Ovary (tissue), 9 donors: ENCODE measurements around the gene ARHGAP23. TPM values are rescaled to one million over a fixed set of nuclear protein-coding genes. Genes with fewer than 3 reads are reported as not detected.

Experiments used
- DNase-seq, 5 donors: peaks; one replicate each; pipeline ENCODE4 v3.0.0-alpha.2; 2019 to 2020
- H3K27ac ChIP-seq, 2 donors: fragments of 200-600 bp; one replicate each; pipeline versions ENCODE4 v1.5.1 to v1.8.0; 2019 to 2022
- H3K27me3 ChIP-seq: fragments of 200-600 bp; one replicate; pipeline ENCODE4 v1.8.0; 2022
- H3K36me3 ChIP-seq: fragments of 200-600 bp; sonication (generic); one replicate; pipeline ENCODE4 v1.5.1; 2019
- H3K4me1 ChIP-seq: one replicate; pipeline ENCODE4 v1.8.1; 2013; ENCODE audit warnings: mild to moderate bottlenecking, moderate library complexity; ENCODE audit not compliant: insufficient read depth
- H3K4me3 ChIP-seq: fragments of 200-600 bp; sonication (generic); one replicate; pipeline ENCODE4 v1.5.1; 2017
- H3K9me3 ChIP-seq, 2 donors: fragments of 200-600 bp in 1 of 2; sonication (generic) in 1 of 2; one replicate each; pipeline versions ENCODE4 v1.5.1 to v1.8.1; 2013 to 2019; ENCODE audit warnings: mild to moderate bottlenecking in 1 of 2, moderate library complexity in 1 of 2
- CTCF ChIP-seq, 3 donors: fragments of 450-650 bp in 2 of 3; fragments of 200-600 bp in 1 of 3; IDR thresholded peaks; one replicate each; pipeline versions ENCODE4 v1.5.1 to v1.8.0; 2016 to 2022; ENCODE audit warnings: antibody characterized with exemption in 3 of 3, mild to moderate bottlenecking in 1 of 3
- EP300 ChIP-seq: sonication (generic); formaldehyde crosslinking; IDR thresholded peaks from one replicate; pipeline ENCODE4 v1.6.1; 2017; ENCODE audit warnings: antibody characterized with exemption
- POLR2A ChIP-seq: fragments of 450-650 bp; IDR thresholded peaks from one replicate; pipeline ENCODE4 v1.6.1; 2017; ENCODE audit warnings: antibody characterized with exemption, mild to moderate bottlenecking, moderate library complexity
- WGBS, 3 donors: extraction: QIAGEN DNeasy Blood & Tissue Kit in 1 of 3; methylation state at CpG; one replicate each; pipeline versions ENCODE4 v1.1.5 to v1.1.7; 2013 to 2017; 5-methylcytosine and 5-hydroxymethylcytosine counted together
- intact Hi-C, 4 donors: fragments of 100-400 bp; cut with DNase I; formaldehyde crosslinking; loops; one replicate each; pipeline versions ENCODE4 v1.11.0 to v1.15.1; 2022 to 2023
- polyA plus RNA-seq, 2 donors: library from polyadenylated mRNA; stranded (reverse); fragments of 200-250 nt in 1 of 2; fragments of 350-450 nt in 1 of 2; fragmentation: Illumina TruSeq in 1 of 2; extraction: RNeasy Lipid Tissue Mini Kit (QIAGEN cat#74804) in 1 of 2; gene quantifications; one replicate each; pipeline ENCODE4 v1.2.3, GENCODE V29; 2013 to 2014
- total RNA-seq, 7 donors: library from RNA; depleted of rRNA in 2 of 7; stranded (reverse); fragments of >200 nt in 2 of 7; fragmentation: NEBNext Ultra II Directional in 3 of 7; extraction: Animal tissue kit (Norgen Biotek cat#: 25700) in 3 of 7; gene quantifications; one replicate each; pipeline versions ENCODE4 v1.1.0 to v1.2.4, GENCODE V29; 2016 to 2023
- donor health status: DM: no; HTN: no; CAD: no; lungs with moderate emphysema.
- donor health status: DM: no; HTN: no; CAD: no.
- donor health status: Bipolar disorder and iron deficiency.
- donor health status: DM: yes; HTN: yes; CAD: no.
- donor health status: DM: no; HTN: no; CAD: no.
- donor health status: DM: yes; HTN: yes; CAD: no.

The ARHGAP23 gene
- total and polyA plus RNA-seq, 9 donors, result 13.7 to 76.4 (median 45.3) TPM

- H3K27ac ChIP-seq, result no peak overlapping the region
Observed at GRCh38 chr17:38416840-38417209, 11.4 kb upstream of the ARHGAP23 start.

DNA sequence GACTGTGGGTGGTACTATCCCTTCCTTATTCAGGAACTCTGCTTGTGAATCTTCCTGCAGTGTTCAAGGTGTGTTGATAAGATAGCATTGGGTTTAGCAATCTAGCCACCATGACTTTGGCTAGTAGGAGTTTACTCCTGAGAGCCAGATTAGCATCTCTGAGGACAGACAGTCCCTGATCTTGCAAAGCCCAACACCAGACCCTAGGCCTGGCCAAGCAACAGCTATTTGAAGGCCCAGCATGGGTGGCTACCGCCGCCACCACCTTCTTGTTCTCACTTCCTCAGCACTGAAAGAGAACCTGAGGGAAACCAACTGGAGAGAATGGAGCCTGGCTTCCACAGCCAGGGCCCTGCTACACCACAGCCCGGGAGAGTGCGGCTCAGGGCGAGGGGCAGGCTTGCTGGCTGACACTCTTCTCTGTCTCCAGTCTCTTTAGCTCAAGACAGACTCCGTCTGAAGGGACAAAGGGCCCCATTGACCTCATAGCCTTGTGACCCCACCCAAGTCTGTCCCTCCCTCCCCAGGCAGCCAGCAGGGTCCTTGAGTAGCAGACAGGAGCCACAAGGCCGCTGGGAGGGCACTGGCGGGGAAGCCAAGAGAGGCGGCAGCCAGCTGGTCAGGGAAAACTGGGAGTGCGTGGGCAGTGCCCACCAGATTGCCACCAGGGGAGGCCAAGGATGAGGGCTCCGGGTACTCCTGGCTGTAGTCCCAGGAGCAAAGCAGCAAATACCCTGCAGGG is 10.9 kb upstream of the ARHGAP23 start:
- Histone ChIP-seq H3K9me3 (no peaks in the 10 kb centered on the region), H3K27ac (no peak overlapping the region), H3K27me3 (no peaks in the 10 kb centered on the region), H3K4me3 (no peak overlapping the region), H3K36me3 (no peaks in the 10 kb centered on the region), H3K4me1 (peaks cover 8% of the 10 kb centered on the region)
- intact Hi-C loops, result loop anchor here in 3 of 4 donors (2.0 to 10.0 kb wide), 3 partner anchors 63 to 70 kb away; partner anchors contain the start of gene SOCS7 (in 1 of the 3)
- TF ChIP-seq CTCF (IDR thresholded peaks at IDR 0.05) (no peak), POLR2A (no peak), EP300 (no peak)
- DNase-seq, result no peak
- WGBS, 3 donors, result 50 to 69% (median 59%) methylated on average over 11 of the region's 11 CpGs

More at GRCh38 chr17:38416840-38417209, 11.4 kb upstream of the ARHGAP23 start:
- TF ChIP-seq POLR2A, result no peak
- TF ChIP-seq EP300, result no peak
- TF ChIP-seq CTCF (IDR thresholded peaks at IDR 0.05), result no peak
- no peaks in the 10 kb centered on the region for H3K9me3 ChIP-seq
- peaks cover 8% of the 10 kb centered on the region for H3K4me1 ChIP-seq
- H3K27me3 ChIP-seq, result no peaks in the 10 kb centered on the region
- no peak for DNase-seq
- H3K4me3 ChIP-seq, result no peak overlapping the region
- intact Hi-C loops, result loop anchor here in 3 of 4 donors (2.0 to 10.0 kb wide), 3 partner anchors 62 to 70 kb away; partner anchors contain the start of gene SOCS7 (in 1 of the 3)
- 42 to 62% (median 56%) methylated on average over 1 of the region's 1 CpG for WGBS, 3 donors
- H3K36me3 ChIP-seq, result no peaks in the 10 kb centered on the region

DNA sequence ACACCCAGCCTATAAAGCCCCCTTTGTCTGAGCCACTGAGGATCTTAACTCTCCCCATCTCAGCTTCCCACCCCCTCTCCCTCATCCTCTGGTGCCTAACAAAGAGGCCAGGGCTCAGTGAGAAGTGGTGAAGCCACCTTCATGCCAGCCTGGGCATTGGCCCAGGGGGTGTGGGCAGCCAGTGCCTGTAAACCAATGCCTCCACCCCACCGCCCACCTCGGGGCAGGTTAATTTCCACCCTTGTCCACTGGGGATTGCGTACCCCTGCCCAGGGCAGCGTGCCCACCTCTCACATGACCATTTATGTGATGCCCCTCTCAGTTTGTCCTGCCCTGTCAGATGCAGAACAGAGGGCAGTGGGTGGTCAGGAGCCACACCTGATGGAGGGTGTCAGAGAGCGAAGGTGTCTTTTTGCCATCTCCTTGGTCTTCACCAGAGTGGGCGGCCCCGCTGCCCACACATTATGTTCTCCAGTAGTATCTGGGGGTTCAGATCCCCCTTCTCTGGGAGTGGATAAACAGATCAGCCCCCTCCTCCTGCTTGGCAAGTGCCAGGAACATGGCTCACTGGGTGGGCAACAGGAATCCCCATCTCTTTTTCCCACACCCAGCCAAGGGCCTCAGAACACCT is 10.1 kb upstream of the ARHGAP23 start:
- Histone ChIP-seq H3K4me3 (no peak overlapping the region), H3K27me3 (no peaks in the 10 kb centered on the region), H3K4me1 (peaks cover 8% of the 10 kb centered on the region), H3K36me3 (no peaks in the 10 kb centered on the region), H3K9me3 (no peaks in the 10 kb centered on the region), H3K27ac (no peak overlapping the region)
- intact Hi-C loops, result loop anchor here in 2 of 4 donors (5.0 to 10.0 kb wide), 2 partner anchors 63 to 71 kb away; partner anchors contain the start of gene SOCS7 (in 1 of the 2)
- TF ChIP-seq EP300 (no peak), CTCF (IDR thresholded peaks at IDR 0.05) (no peak), POLR2A (no peak)
- DNase-seq, result no peak
- 80 to 90% (median 84%) methylated on average over 7 of the region's 7 CpGs for WGBS, 3 donors

DNA sequence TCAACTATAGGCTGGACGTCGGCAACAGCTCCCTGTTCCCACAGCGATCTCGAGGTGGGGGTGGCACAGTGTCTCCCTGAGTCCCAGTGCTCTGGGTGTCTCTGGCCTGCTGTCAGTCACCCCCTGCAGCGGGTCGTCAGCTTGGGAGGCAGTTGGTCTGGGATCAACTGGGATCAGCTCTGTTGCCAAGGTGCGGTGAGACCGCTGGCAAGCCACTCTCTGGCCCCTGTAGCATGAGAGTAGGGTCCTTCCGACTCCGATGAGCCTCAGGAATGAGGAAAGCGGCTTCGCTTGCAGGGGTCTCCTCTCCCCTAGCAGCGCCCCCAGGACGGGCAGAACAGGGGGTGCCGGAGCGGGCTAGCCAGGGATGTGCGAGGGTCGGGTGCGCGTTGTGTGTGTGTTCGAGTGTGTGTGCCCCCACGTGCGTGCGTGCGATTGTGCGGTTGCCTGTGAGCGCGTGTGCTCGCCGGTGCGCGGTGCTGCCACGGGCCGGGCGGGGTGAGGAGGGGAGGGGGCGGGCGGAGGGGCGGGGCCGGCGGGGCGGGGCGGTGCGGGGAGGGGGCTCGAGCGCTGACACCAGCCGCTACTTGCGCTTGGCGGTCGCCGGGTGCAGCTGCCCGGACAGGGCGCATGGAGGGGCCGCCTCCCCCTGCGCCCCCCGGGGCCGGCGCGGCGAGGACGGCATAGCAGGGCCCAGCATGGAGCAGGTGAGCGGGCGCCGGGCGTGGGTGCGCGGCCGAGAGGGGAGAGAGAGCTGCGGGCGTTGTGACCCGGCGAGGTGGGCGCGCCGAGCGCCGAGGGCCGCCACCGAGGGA is 9.4 kb upstream of the ARHGAP23 start:
- intact Hi-C loops, result loop anchor here in 2 of 4 donors (5.0 to 10.0 kb wide), 2 partner anchors 64 to 72 kb away; partner anchors contain the start of gene SOCS7 (in 1 of the 2)
- 1 to 3% (median 3%) methylated on average over 37 to 78 of the region's 78 CpGs for WGBS, 3 donors
- Histone ChIP-seq H3K4me1 (peaks cover 8% of the 10 kb centered on the region), H3K27ac (no peak overlapping the region), H3K36me3 (no peaks in the 10 kb centered on the region), H3K27me3 (no peaks in the 10 kb centered on the region), H3K9me3 (no peaks in the 10 kb centered on the region), H3K4me3 (peak overlapping the region; percentile 6)
- no peak for DNase-seq
- TF ChIP-seq CTCF (IDR thresholded peaks at IDR 0.05) (no peak), EP300 (no peak), POLR2A (no peak)
